ENCODE measurements around the gene PPM1A.
A peak's percentile ranks its signal among the peaks of the same experiment; 100 is the strongest.

Gene PPM1A

GRCh38 chr14:60248697-60249318 lies at the start of gene PPM1A:
Gene PPM1A, plus strand, starts transcription at chr14:60249221. Its CDS starts 33,483 bp downstream, at chr14:60282704.
- Histone ChIP-seq H3K27me3 (ENCODE audit: insufficient read depth, poor library complexity, severe bottlenecking) (no peaks in the 10 kb centered on the region), H3K36me3 (ENCODE audit: low read depth) (peaks cover 11% of the 10 kb centered on the region), H3K27ac (ENCODE audit: poor library complexity, severe bottlenecking) (peak within 1 kb of the TSS; percentile 74), H3K9me3 (ENCODE audit: severe bottlenecking) (no peaks in the 10 kb centered on the region), H3K4me3 (ENCODE audit: severe bottlenecking) (peak within 1 kb of the TSS; percentile 100), H3K4me1 (ENCODE audit: insufficient read depth, poor library complexity, severe bottlenecking) (peaks cover 31% of the 10 kb centered on the region)
- DNase-seq (ENCODE audit: low spot score) (peak; percentile 96), ATAC-seq (ENCODE audit: low read depth) (peak; percentile 71)
- TF ChIP-seq CTCF (IDR thresholded peaks at IDR 0.05; ENCODE audit: poor library complexity, severe bottlenecking), result no peak

- TF ChIP-seq CTCF (IDR thresholded peaks at IDR 0.05; ENCODE audit: poor library complexity, severe bottlenecking), result no peak
- Histone ChIP-seq H3K9me3 (ENCODE audit: severe bottlenecking) (no peaks in the 10 kb centered on the region), H3K4me1 (ENCODE audit: insufficient read depth, poor library complexity, severe bottlenecking) (no peaks in the 10 kb centered on the region), H3K27ac (ENCODE audit: poor library complexity, severe bottlenecking) (no peak overlapping the region), H3K4me3 (ENCODE audit: severe bottlenecking) (no peak overlapping the region), H3K27me3 (ENCODE audit: insufficient read depth, poor library complexity, severe bottlenecking) (no peaks in the 10 kb centered on the region), H3K36me3 (ENCODE audit: low read depth) (no peaks in the 10 kb centered on the region)
- no peak for DNase-seq (ENCODE audit: low spot score)
- ATAC-seq (ENCODE audit: low read depth), result no peak
Measured at GRCh38 chr14:60199321-60199720, 49.7 kb upstream of the PPM1A start.

- Histone ChIP-seq H3K27ac (ENCODE audit: poor library complexity, severe bottlenecking) (no peak overlapping the region), H3K27me3 (ENCODE audit: insufficient read depth, poor library complexity, severe bottlenecking) (no peaks in the 10 kb centered on the region), H3K4me1 (ENCODE audit: insufficient read depth, poor library complexity, severe bottlenecking) (no peaks in the 10 kb centered on the region), H3K36me3 (ENCODE audit: low read depth) (no peaks in the 10 kb centered on the region), H3K4me3 (ENCODE audit: severe bottlenecking) (no peak overlapping the region), H3K9me3 (ENCODE audit: severe bottlenecking) (no peaks in the 10 kb centered on the region)
- no peak for DNase-seq (ENCODE audit: low spot score)
- no peak for TF ChIP-seq CTCF (IDR thresholded peaks at IDR 0.05; ENCODE audit: poor library complexity, severe bottlenecking)
- ATAC-seq (ENCODE audit: low read depth), result no peak
Measured at GRCh38 chr14:60204104-60204842, 44.7 kb upstream of the PPM1A start.

- Histone ChIP-seq H3K9me3 (ENCODE audit: severe bottlenecking) (no peaks in the 10 kb centered on the region), H3K27ac (ENCODE audit: poor library complexity, severe bottlenecking) (no peak overlapping the region), H3K4me3 (ENCODE audit: severe bottlenecking) (no peak overlapping the region), H3K27me3 (ENCODE audit: insufficient read depth, poor library complexity, severe bottlenecking) (no peaks in the 10 kb centered on the region), H3K4me1 (ENCODE audit: insufficient read depth, poor library complexity, severe bottlenecking) (no peaks in the 10 kb centered on the region), H3K36me3 (ENCODE audit: low read depth) (no peaks in the 10 kb centered on the region)
- no peak for DNase-seq (ENCODE audit: low spot score)
- no peak for TF ChIP-seq CTCF (IDR thresholded peaks at IDR 0.05; ENCODE audit: poor library complexity, severe bottlenecking)
- ATAC-seq (ENCODE audit: low read depth), result no peak
Measured at GRCh38 chr14:60204843-60205774, 43.9 kb upstream of the PPM1A start.

Data from RWPE2 (cell line).